Fibroblast of skin of left biceps (primary cell): ENCODE data around the gene XPNPEP1.
"Not testable (repeated sequence)": the region's sequence is repeated elsewhere in the genome, so short reads cannot be mapped to it uniquely, and the experiment has no call there.

Experiments used
- DNase-seq, 2 experiments: peaks; one replicate each; pipeline ENCODE4 v3.0.0-alpha.2; 2013; ENCODE audit warnings: low read depth in 2 of 2

The XPNPEP1 gene

GRCh38 chr10:109924087-109924486, 776 bp upstream of the XPNPEP1 start:
- no peak for DNase-seq

DNA sequence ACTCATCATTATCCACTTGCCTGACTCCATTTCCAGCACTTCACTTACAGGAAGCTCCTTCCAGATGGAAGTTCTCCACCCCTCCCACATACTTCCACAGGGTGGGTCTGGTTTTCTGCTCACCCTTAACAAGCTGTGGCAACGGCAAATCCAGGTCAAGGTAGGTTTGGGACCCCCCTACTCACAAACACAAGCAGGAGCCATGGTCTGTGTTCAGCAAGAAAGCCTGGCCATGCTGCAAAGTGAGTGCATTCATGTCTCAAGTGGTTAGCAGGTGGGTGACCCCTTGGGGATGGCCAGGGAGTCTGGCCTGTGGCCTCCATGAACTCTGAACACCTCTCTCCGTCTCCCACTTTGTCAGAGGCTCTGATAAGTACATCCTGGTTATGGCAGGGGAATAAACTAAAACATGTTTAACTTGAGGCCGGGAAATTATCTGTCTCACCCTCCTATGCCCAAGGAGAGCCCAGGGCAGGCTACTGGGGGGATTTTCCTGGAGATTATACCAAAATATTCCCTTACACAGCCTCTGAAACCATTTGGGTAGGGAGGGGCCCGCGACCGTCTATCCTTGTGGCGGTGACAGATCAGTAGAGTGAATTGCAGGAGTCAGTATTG, 844 bp downstream of the XPNPEP1 start:
- DNase-seq: no peak

- no peak for DNase-seq
Observed at GRCh38 chr10:109920016-109920415, 3.3 kb downstream of the XPNPEP1 start.

DNA sequence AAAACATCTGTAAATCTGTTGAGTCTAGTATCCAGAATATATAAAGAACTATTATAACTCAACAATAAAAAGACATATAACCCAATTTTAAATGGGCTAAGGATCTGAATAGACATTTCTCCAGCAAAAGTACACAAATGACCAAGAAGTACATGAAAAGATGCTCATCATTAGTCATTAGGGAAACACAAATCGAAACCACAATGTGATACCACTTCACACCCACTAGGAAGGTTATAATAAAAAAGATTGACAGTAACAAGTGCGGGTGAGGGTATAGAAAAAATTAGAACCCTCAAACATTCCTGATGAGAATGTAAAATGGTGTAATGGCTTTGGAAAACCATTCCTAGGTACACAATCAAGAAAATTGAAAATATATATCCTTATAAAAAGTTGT, 4.1 kb downstream of the XPNPEP1 start:
- DNase-seq: no peak

DNA sequence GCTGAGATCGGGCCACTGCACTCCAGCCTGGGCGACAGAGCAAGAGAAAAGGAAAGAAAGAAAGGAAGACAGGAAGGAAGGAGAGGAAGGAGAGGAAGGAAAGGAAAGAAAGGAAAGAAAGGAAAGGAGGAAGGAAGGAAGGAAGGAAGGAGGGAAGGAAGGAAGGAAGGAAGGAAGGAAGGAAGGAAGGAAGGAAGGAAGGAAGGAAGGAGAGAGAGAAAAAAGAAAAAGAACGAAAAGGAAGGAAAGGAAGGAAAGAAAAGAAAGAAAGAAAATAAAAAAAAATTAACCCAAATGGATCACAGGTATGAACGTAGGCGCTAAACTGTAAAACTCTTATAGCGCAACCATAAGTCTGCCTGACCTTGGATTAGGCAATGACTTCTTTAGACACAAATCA, 4.6 kb downstream of the XPNPEP1 start:
- DNase-seq: not testable (repeated sequence)

DNA sequence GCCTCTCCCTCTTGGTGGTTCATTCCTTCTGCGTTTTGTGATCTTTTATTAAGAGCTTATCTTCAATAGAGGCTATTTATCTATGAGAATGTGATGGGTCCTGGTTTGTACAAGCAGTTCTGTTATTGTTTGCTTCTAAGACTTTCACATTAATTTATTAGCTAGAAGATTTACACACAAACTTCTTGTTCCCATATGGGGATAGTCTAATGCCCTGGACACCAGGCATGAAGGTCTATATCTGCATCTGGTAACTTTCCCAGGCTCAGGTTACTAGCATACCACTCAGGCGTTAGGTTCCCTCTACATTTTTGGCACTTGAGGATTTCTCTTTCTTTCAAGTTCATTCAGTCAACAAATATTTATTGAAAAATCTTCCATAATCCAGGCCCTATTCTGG, 7.7 kb downstream of the XPNPEP1 start:
- no peak for DNase-seq

DNA sequence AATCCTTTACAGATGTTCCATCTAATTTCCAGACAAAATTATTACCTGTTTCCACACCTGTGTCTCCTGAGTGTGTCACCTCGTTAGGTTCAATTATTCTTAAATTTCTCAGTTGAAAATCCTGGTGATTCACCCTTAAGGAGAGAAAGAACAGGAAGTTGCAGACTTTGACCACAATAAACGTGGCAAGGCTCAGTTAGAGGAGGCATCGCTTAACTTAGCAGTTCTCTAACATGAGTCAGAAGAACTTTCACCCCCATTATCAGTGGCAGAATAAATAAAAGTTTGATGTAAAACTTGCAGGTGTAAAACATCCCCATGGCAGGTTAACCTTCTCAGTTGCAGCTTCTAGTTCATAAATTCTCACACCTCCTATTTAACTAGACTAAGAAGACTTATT, 8.3 kb downstream of the XPNPEP1 start:
- DNase-seq: no peak

GRCh38 chr10:109913306-109913892, 9.9 kb downstream of the XPNPEP1 start:
- no peak for DNase-seq

- DNase-seq: no peak
Observed at GRCh38 chr10:109912335-109913281, 10.7 kb downstream of the XPNPEP1 start.

DNA sequence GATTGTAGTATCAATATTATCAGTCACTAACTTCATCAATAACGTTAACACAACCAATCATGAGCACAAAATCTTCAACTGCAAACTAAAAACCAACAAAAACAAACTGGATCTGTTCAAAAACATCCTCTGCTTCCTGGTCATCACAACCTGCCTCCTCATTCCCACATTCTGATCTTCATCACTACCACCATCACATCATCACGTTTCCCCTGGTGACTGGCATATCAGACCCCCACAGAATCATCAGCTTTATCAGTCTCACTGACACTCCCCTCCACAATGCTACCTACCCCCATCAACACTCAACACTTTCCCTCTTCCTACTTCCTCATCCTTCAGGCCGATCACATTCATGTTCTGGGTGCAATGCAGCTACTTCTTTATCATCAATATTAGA, 11.4 kb downstream of the XPNPEP1 start:
- no peak for DNase-seq

DNA sequence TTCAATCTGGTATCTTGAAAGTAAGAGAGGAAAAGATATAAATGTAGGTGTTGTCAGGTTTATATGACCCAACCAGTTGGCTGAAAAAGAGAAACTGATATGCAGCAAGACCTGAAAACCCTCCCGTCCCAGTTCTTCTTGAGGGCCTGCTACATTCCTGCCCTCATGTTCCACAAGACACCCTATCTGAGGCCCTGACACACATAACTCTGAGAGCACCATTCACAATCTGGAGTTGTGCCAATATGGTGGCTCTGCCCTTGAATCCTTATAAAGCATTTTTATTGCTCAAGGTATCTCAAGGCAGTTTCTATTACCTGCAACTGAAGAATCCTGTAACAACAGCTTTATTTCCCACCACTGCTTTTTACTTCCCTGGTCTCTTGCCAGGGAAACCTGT, 17.0 kb downstream of the XPNPEP1 start:
- DNase-seq: no peak

GRCh38 chr10:109904397-109904796, 18.9 kb downstream of the XPNPEP1 start:
- DNase-seq: no peak

DNA sequence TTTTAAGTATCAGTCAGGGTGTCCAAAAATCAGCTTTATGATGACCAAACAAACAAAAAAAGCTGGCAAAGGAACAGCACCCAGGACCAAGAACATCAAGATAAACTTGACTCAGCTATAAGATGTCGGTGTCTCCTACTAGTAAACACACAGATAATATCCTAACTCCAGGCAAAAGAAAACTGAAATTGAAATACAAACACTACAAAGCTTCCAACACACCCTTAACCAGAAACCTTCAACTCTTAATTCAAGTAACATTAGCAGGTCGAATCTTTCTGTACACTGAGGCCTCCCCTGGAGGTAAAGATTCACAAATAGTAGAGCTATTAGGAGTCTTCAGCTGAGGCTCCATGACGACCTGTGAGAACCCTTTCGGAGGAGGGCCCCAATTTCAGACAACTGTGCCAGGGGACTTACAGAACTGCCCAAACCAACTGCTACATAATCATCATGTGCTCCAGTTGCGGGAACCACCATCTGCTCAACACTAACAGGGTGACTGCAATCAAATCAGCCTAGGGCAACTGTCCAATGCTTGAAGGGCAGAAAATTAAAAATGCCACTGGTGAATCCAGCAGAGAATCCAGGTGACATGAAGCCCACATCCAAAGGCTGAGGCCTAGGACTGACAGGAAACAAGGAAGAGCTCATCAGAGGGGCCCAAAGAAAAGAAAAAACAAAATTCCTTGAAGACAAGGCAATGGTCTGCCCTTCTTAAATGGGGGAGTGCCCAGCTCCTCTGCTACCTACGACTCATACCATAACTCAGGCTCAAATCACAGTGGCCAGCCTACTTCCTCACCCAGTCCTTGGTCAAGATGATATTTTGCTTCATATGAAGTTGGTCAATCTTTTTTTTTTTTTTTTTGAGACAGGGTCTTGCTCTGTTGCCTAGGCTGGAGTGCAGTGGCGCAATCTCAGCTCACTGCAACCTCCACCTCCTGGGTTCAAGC, 20.0 kb downstream of the XPNPEP1 start:
- DNase-seq: no peak

DNA sequence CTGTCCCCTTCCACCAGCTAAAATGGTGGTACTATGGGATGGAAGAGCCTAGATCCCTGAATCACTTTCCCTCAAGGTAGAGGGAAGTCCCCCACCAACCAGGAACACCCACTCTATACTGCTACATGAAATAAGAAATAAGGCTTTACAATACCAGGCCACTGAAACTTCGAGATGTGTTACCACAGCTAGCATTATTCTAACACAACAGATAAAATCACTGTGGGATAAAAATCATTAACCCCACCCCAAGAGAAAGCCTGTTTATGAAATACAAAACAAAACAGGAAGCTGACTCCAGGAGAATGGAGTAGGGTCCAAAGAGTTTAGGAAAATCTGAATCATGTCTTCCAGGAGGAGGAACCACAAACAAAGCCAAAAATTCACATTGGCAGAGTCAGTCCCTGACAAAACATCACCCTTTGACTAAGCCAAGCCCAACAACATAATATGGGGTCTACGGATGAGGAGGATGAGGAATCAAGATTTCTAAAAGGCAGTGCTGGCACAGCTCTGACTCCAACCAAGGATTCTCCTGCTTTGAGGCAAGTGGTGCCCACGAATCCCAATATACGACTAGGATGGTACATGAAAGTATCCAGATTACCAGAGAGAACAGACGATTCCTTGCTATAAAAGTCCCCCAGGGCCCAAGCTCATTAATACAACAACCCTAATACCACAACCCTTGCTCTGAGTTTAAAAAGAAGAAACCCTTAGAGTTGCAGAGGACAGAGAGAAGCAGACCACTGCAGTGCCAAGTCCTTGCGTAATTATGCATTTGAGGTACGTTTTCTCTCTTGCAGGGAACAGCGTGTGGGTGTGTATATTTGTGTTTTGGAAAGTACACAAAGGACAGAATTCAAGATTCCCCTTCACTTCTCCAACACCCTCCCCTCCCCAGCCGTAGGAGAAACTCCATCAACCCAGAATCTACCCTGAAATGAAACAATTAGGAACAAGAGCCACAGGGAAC, 23.7 kb downstream of the XPNPEP1 start:
- DNase-seq: no peak

- no peak for DNase-seq
Observed at GRCh38 chr10:109898666-109899355, 24.5 kb downstream of the XPNPEP1 start.

DNA sequence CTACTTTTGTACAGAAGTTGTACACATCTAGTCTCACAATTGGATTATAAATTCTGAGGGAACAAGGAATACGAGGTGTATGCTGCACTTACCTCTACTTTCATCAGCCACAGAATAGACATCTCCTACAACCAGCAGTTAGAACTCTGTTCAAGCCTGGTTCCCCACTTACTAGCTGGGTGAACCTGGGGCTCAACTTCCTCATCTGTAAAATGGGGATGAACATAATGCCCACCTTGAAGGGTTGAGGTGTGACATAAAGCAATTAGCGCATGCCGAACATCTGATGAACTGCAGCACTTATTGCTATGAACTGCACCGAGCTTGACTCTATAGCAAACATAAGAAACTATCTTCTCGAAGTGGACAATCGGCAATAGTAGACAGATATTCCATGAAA, 25.3 kb downstream of the XPNPEP1 start:
- no peak for DNase-seq

DNA sequence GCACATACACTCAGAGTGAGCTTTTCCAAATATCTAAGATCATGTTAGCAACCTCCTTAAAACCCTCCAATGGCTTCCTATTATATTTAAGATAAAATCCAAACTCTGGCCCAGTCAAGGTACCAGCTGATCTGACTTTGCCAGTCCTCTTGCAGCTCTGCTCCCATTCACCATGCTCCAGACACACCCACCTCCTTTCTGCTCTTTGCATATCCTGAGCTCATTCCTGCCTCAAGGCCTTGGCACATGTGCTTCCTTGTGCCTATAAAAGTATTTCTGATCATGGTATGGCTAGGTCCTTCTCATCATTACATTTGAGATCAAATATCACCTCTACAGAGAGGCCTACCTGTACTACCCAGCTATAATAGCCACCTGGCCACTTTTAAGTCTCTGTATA, 27.5 kb downstream of the XPNPEP1 start:
- no peak for DNase-seq

DNA sequence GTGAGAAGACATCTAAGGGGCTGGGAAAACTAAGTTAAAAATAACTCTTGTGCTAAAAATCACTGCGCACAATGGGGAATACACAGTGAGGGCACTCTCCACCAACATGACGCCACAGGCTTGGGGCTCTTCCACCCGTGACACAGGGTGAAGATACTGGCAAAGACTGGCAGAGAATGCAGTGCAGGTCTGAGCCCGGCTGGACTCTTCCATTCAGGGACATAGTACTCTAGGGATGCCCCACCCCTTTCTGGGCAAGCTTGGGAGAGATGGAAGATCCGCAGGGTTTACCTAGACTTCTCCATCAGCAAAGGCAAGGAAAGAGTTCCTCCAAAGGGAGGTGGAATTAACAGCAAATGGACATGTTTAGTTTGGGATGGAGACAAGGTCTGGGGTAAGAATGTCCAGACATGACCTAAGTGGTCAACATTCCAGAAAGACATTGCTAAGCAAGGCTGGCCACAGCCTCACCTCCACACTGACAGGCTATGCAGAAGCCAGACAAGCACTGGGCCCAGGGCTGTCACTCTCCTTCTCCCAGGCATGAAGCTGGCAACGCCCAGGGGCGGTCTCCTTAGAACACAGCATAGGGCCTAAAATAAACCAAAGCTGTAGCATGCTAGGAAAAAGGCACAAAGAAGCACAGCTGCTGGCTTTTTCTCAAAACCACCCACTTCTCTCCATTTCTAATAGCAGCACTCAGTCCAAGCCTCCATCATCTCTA, 28.1 kb downstream of the XPNPEP1 start:
- DNase-seq: no peak

DNA sequence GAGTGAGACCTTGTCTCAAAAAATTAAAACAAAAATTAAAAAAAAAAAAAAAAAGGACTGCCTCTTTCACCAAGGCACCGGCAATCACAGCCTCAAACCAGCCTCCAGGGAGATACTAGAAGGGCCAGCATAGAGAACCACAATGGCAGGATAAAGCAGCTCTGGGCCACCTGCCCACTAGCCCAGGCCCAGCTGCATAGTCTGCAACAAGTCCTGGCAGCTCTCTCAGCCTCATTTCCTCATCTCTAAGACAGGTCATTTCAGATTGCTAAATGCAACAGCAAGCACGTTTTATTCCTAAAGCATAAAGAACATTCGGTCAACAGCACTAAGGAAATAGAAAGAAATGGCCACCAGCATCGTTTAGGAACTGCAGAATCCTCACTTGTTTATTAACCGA, 28.8 kb downstream of the XPNPEP1 start:
- no peak for DNase-seq
